Measurements from ENCODE around the gene ZNF646.

GRCh38 chr16:31093132-31093703 is 19.0 kb downstream of the ZNF646 start:
- TF ChIP-seq CTCF (IDR thresholded peaks at IDR 0.05; ENCODE audit: poor library complexity, severe bottlenecking) (no peak), EZH2 (IDR thresholded peaks at IDR 0.05; ENCODE audit: borderline replicate concordance, insufficient read depth, low read length, poor library complexity, severe bottlenecking) (no peak), REST (IDR thresholded peaks at IDR 0.05; ENCODE audit: borderline replicate concordance) (no peak), EP300 (conservative IDR thresholded peaks at IDR 0.05; ENCODE audit: poor library complexity, severe bottlenecking) (no peak), RAD21 (conservative IDR thresholded peaks at IDR 0.05) (no peak), SMC3 (conservative IDR thresholded peaks at IDR 0.05; ENCODE audit: poor library complexity) (no peak)
